IMR-90 (cell line): ENCODE measurements around the gene GPC5. TPM values are rescaled to one million over a fixed set of nuclear protein-coding genes. Genes with fewer than 3 reads are reported as not detected.

Experiments
- ATAC-seq: fragments of 200-7000 bp; cut with Tn5 transposase; 2 replicates; pipeline ENCODE4 v1.9.1; 2020; ENCODE audit warnings: low read depth, mild to moderate bottlenecking, moderate library complexity
- BruUV-seq: library from RNA; stranded (reverse); fragments of 400-500 nt; replicated peaks from 2 replicates; lab custom pipeline; 2021; lab: Mats Ljungman, UMichigan
- CTCF ChIA-PET: fragments of 300-600 bp; formaldehyde crosslinking; extraction: SDS; loops from one replicate; lab custom pipeline; 2021; ENCODE audit warnings: antibody characterized with exemption; lab: Yijun Ruan, JAX
- POLR2A ChIA-PET: fragments of 300-600 bp; sonication (Branson Sonifier 250); formaldehyde crosslinking; loops from one replicate; lab custom pipeline; 2022; ENCODE audit warnings: antibody characterized with exemption; ENCODE audit not compliant: unreplicated experiment; lab: Charles Lee
- DNase-seq: peaks from one replicate; pipeline ENCODE4 v3.0.0; 2013
- H2AFZ ChIP-seq: replicated peaks from 2 replicates; pipeline ENCODE3; 2013; ENCODE audit warnings: low read length, mild to moderate bottlenecking; ENCODE audit not compliant: poor library complexity
- H2AK5ac ChIP-seq: 2 replicates; pipeline ENCODE4 v1.6.1; 2013; ENCODE audit warnings: low read depth, low read length, inconsistent platforms
- H2AK9ac ChIP-seq: replicated peaks from 2 replicates; pipeline ENCODE3; 2013; ENCODE audit warnings: mild to moderate bottlenecking, low read depth, low read length, moderate library complexity; ENCODE audit not compliant: poor library complexity
- H2BK120ac ChIP-seq: 2 replicates; pipeline ENCODE4 v1.6.1; 2013; ENCODE audit warnings: low read depth, low read length, inconsistent platforms
- H2BK15ac ChIP-seq: 3 replicates; pipeline ENCODE4 v1.6.1; 2013; ENCODE audit warnings: low read depth, low read length, inconsistent platforms
- H2BK20ac ChIP-seq: 2 replicates; pipeline ENCODE4 v1.6.1; 2013; ENCODE audit warnings: low read depth, mild to moderate bottlenecking, inconsistent platforms, low read length, moderate library complexity
- H2BK5ac ChIP-seq: 2 replicates; pipeline ENCODE4 v1.6.1; 2013; ENCODE audit warnings: mild to moderate bottlenecking, low read depth, low read length, inconsistent platforms; ENCODE audit not compliant: poor library complexity, severe bottlenecking
- H3K14ac ChIP-seq: replicated peaks from 2 replicates; pipeline ENCODE4 v1.6.1; 2013; ENCODE audit warnings: low read depth, low read length, inconsistent platforms
- H3K18ac ChIP-seq: 2 replicates; pipeline ENCODE4 v1.6.1; 2013; ENCODE audit warnings: low read depth, low read length, control low read depth
- H3K23ac ChIP-seq: 2 replicates; pipeline ENCODE4 v1.6.1; 2013; ENCODE audit warnings: low read depth, low read length, inconsistent platforms
- H3K27ac ChIP-seq: 2 replicates; pipeline ENCODE4 v1.5.1; 2013; ENCODE audit warnings: mild to moderate bottlenecking, control low read depth, low read length; ENCODE audit not compliant: insufficient read depth
- H3K27me3 ChIP-seq: 2 replicates; pipeline ENCODE4 v1.6.1; 2013; ENCODE audit warnings: low read length; ENCODE audit not compliant: control insufficient read depth, insufficient read depth
- H3K36me3 ChIP-seq: 2 replicates; pipeline ENCODE4 v1.6.1; 2013; ENCODE audit warnings: low read length, mixed read lengths; ENCODE audit not compliant: control insufficient read depth, insufficient read depth
- H3K4ac ChIP-seq: 2 replicates; pipeline ENCODE4 v1.6.1; 2013; ENCODE audit warnings: low read depth, low read length, inconsistent platforms
- H3K4me1 ChIP-seq: 2 replicates; pipeline ENCODE4 v1.6.1; 2013; ENCODE audit warnings: low read length, mixed read lengths; ENCODE audit not compliant: control insufficient read depth, insufficient read depth
- H3K4me2 ChIP-seq: 2 replicates; pipeline ENCODE4 v1.6.1; 2013; ENCODE audit warnings: low read depth, mild to moderate bottlenecking, control low read depth, low read length, moderate library complexity
- H3K4me3 ChIP-seq: 2 replicates; pipeline ENCODE4 v1.5.1; 2013; ENCODE audit warnings: low read depth, mild to moderate bottlenecking, control low read depth, low read length, moderate library complexity; ENCODE audit not compliant: insufficient read depth
- H3K56ac ChIP-seq: 2 replicates; pipeline ENCODE4 v1.6.1; 2013; ENCODE audit warnings: low read length, inconsistent platforms; ENCODE audit not compliant: insufficient read depth; ENCODE audit errors: extremely low read depth
- H3K79me1 ChIP-seq, 2 experiments: 2 replicates each; pipeline ENCODE4 v1.6.1; 2013; ENCODE audit warnings: low read length in 2 of 2, inconsistent platforms in 1 of 2, low read depth in 1 of 2
- H3K9ac ChIP-seq: 2 replicates; pipeline ENCODE4 v1.6.1; 2013; ENCODE audit warnings: low read depth, low read length, control low read depth
- H3K9me1 ChIP-seq: 2 replicates; pipeline ENCODE4 v1.6.1; 2013; ENCODE audit warnings: low read length, inconsistent platforms; ENCODE audit not compliant: insufficient read depth
- H3K9me3 ChIP-seq: 2 replicates; pipeline ENCODE4 v1.6.1; 2013; ENCODE audit warnings: low read length; ENCODE audit not compliant: control insufficient read depth, insufficient read depth
- H4K20me1 ChIP-seq: 2 replicates; pipeline ENCODE4 v1.6.1; 2013; ENCODE audit warnings: low read length, inconsistent platforms; ENCODE audit not compliant: insufficient read depth
- H4K5ac ChIP-seq: 2 replicates; pipeline ENCODE4 v1.6.1; 2013; ENCODE audit warnings: mild to moderate bottlenecking, low read depth, low read length, control low read depth
- H4K8ac ChIP-seq, 2 experiments: 2 replicates each; pipeline ENCODE4 v1.6.1; 2013; ENCODE audit warnings: low read depth in 2 of 2, low read length in 2 of 2, control low read depth in 1 of 2, inconsistent platforms in 1 of 2
- H4K91ac ChIP-seq: 2 replicates; pipeline ENCODE4 v1.6.1; 2013; ENCODE audit warnings: low read depth, low read length, inconsistent platforms; ENCODE audit not compliant: insufficient read depth
- BHLHE40 ChIP-seq: fragments of 150-350 bp; IDR thresholded peaks from 2 replicates; pipeline ENCODE4 v1.6.1; 2016; ENCODE audit warnings: mild to moderate bottlenecking, low read depth, low read length
- CEBPB ChIP-seq: IDR thresholded peaks from 2 replicates; pipeline ENCODE4 v1.6.1; 2012; ENCODE audit warnings: low read depth, low read length, improper control_type of control experiment
- CHD1 ChIP-seq: IDR thresholded peaks from 2 replicates; pipeline ENCODE4 v1.6.1; 2012; ENCODE audit warnings: low read depth, low read length, improper control_type of control experiment
- FOS ChIP-seq: fragments of 150-350 bp; IDR thresholded peaks from 2 replicates; pipeline ENCODE4 v1.6.1; 2016; ENCODE audit warnings: low read depth, low read length
- MAFK ChIP-seq: IDR thresholded peaks from 2 replicates; pipeline ENCODE4 v1.6.1; 2012; ENCODE audit warnings: low read depth, low read length, improper control_type of control experiment
- MAZ ChIP-seq: IDR thresholded peaks from 2 replicates; pipeline ENCODE4 v1.6.1; 2012; ENCODE audit warnings: low read depth, mild to moderate bottlenecking, low read length, improper control_type of control experiment, moderate library complexity, borderline replicate concordance
- MXI1 ChIP-seq: IDR thresholded peaks from 2 replicates; pipeline ENCODE4 v1.6.1; 2012; ENCODE audit warnings: low read depth, mild to moderate bottlenecking, low read length, moderate library complexity, borderline replicate concordance
- NFE2L2 ChIP-seq: fragments of 150-350 bp; IDR thresholded peaks from 2 replicates; pipeline ENCODE4 v1.6.1; 2016; ENCODE audit warnings: low read depth, mild to moderate bottlenecking, low read length
- POLR2A ChIP-seq: IDR thresholded peaks from 2 replicates; pipeline ENCODE4 v1.6.1; 2012; ENCODE audit warnings: mild to moderate bottlenecking, low read depth, low read length
- RAD21 ChIP-seq: IDR thresholded peaks from 2 replicates; pipeline ENCODE4 v1.6.1; 2012; ENCODE audit warnings: low read length, improper control_type of control experiment
- RCOR1 ChIP-seq: IDR thresholded peaks from 2 replicates; pipeline ENCODE4 v1.6.1; 2012; ENCODE audit warnings: mild to moderate bottlenecking, low read length, improper control_type of control experiment; ENCODE audit not compliant: insufficient replicate concordance
- RFX5 ChIP-seq: IDR thresholded peaks from 2 replicates; pipeline ENCODE4 v1.8.0; 2012; ENCODE audit warnings: low read depth, mild to moderate bottlenecking, low read length, moderate library complexity
- SMC3 ChIP-seq: fragments of 150-350 bp; IDR thresholded peaks from 2 replicates; pipeline ENCODE4 v1.6.1; 2016; ENCODE audit warnings: low read depth, mild to moderate bottlenecking, antibody characterized with exemption, low read length, moderate library complexity
- WGBS, 2 experiments: methylation state at CpG; one replicate each; pipeline versions ENCODE4 v1.1.5 to v1.1.7; 2013; ENCODE audit warnings: missing lambda C conversion rate in 2 of 2; ENCODE audit not compliant: insufficient read length in 1 of 2; ENCODE audit errors: extremely low coverage in 2 of 2; 5-methylcytosine and 5-hydroxymethylcytosine counted together
- dilution Hi-C: fragments of 300-500 bp; cut with HindIII; formaldehyde crosslinking; loops from one replicate; pipeline ENCODE4 v1.14.3; 2018; ENCODE audit warnings: low sequenced_read_pairs; ENCODE audit not compliant: unreplicated experiment
- in situ Hi-C: fragments of 300-500 bp; cut with MboI; formaldehyde crosslinking; loops from 3 replicates; pipeline ENCODE4 v1.14.3; 2019; ENCODE audit warnings: low sequenced_read_pairs, inconsistent platforms, mixed read lengths
- intact Hi-C: fragments of 100-400 bp; cut with micrococcal nuclease; formaldehyde crosslinking; loops from 2 replicates; pipeline ENCODE4 v1.10.0; 2022
- polyA plus RNA-seq, 3 experiments: library from polyadenylated mRNA; depleted of rRNA; stranded (reverse); fragments of >200 nt; gene quantifications; 2 replicates each; pipeline ENCODE4 v1.2.3, GENCODE V29; 2012; ENCODE audit warnings: low replicate concordance in 1 of 3
- total RNA-seq: library from RNA; depleted of rRNA; stranded (reverse); fragments of >200 nt; gene quantifications from 2 replicates; pipeline ENCODE4 v1.2.3, GENCODE V29; 2012
- TF ChIP-seq, protein P1 (sequence below): conservative IDR thresholded peaks from 2 replicates; pipeline ENCODE4 v1.5.1; 2012; ENCODE audit warnings: mild to moderate bottlenecking, low read depth, low read length, improper control_type of control experiment
- TF ChIP-seq, protein P2 (sequence below): fragments of 150-350 bp; IDR thresholded peaks from 2 replicates; pipeline ENCODE4 v1.6.1; 2017; ENCODE audit warnings: mild to moderate bottlenecking, antibody characterized with exemption, low read length, low read depth
- TF ChIP-seq, protein P3 (sequence below): fragments of 150-350 bp; IDR thresholded peaks from 2 replicates; pipeline ENCODE4 v1.6.1; 2016; ENCODE audit warnings: low read depth, mild to moderate bottlenecking, low read length, moderate library complexity, borderline replicate concordance

Gene GPC5
- total and polyA plus RNA-seq, 2 of the 4 experiments (the other 2 are of a cell fraction): 0.94 to 1.8 TPM

- Histone ChIP-seq H4K20me1 (peaks cover 16% of the 10 kb centered on the region), H4K8ac (no peak overlapping the region), H2AFZ (no peak overlapping the region), H2BK15ac (no peak overlapping the region), H3K18ac (no peak overlapping the region), H3K27ac (no peak overlapping the region), H3K36me3 (peaks cover 13% of the 10 kb centered on the region), H3K27me3 (peaks cover 5% of the 10 kb centered on the region; the same call in 1 of the 2 replicates), H3K9ac (no peak overlapping the region), H2BK5ac (no peak overlapping the region), H4K5ac (no peak overlapping the region), H3K9me1 (no peaks in the 10 kb centered on the region), H2AK5ac (no peak overlapping the region), H3K4me2 (no peak overlapping the region), H2AK9ac (no peak overlapping the region), H3K9me3 (no peaks in the 10 kb centered on the region), H2BK120ac (no peak overlapping the region), H3K23ac (no peak overlapping the region), H2BK20ac (no peak overlapping the region), H4K91ac (no peak overlapping the region), H3K4me3 (no peak overlapping the region), H3K4me1 (peaks cover 3% of the 10 kb centered on the region), H3K56ac (no peak overlapping the region), H3K4ac (no peak overlapping the region), H3K14ac (no peak overlapping the region), H3K79me1 (peaks cover 13 to 26% of the 10 kb centered on the region in 2 experiments)
- in situ Hi-C loops: no loop called here
- TF ChIP-seq, protein P1, sequence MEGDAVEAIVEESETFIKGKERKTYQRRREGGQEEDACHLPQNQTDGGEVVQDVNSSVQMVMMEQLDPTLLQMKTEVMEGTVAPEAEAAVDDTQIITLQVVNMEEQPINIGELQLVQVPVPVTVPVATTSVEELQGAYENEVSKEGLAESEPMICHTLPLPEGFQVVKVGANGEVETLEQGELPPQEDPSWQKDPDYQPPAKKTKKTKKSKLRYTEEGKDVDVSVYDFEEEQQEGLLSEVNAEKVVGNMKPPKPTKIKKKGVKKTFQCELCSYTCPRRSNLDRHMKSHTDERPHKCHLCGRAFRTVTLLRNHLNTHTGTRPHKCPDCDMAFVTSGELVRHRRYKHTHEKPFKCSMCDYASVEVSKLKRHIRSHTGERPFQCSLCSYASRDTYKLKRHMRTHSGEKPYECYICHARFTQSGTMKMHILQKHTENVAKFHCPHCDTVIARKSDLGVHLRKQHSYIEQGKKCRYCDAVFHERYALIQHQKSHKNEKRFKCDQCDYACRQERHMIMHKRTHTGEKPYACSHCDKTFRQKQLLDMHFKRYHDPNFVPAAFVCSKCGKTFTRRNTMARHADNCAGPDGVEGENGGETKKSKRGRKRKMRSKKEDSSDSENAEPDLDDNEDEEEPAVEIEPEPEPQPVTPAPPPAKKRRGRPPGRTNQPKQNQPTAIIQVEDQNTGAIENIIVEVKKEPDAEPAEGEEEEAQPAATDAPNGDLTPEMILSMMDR: no peak
- TF ChIP-seq POLR2A (no peak), RCOR1 (no peak), CEBPB (no peak), RAD21 (no peak), MAFK (no peak), FOS (no peak), MAZ (no peak), RFX5 (no peak), CHD1 (no peak), MXI1 (no peak), BHLHE40 (no peak), SMC3 (no peak), NFE2L2 (no peak)
- TF ChIP-seq, protein P2, sequence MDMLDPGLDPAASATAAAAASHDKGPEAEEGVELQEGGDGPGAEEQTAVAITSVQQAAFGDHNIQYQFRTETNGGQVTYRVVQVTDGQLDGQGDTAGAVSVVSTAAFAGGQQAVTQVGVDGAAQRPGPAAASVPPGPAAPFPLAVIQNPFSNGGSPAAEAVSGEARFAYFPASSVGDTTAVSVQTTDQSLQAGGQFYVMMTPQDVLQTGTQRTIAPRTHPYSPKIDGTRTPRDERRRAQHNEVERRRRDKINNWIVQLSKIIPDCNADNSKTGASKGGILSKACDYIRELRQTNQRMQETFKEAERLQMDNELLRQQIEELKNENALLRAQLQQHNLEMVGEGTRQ: no peak
- TF ChIP-seq, protein P3, sequence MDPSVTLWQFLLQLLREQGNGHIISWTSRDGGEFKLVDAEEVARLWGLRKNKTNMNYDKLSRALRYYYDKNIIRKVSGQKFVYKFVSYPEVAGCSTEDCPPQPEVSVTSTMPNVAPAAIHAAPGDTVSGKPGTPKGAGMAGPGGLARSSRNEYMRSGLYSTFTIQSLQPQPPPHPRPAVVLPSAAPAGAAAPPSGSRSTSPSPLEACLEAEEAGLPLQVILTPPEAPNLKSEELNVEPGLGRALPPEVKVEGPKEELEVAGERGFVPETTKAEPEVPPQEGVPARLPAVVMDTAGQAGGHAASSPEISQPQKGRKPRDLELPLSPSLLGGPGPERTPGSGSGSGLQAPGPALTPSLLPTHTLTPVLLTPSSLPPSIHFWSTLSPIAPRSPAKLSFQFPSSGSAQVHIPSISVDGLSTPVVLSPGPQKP: no peak
- dilution Hi-C loops: no loop called here
- WGBS, 2 experiments: no CpG with 5 or more reads among the region's 5 CpGs
- POLR2A ChIA-PET: no interaction called here
- no peak for DNase-seq
- BruUV-seq: no TSS peak
- intact Hi-C loops: no loop called here
- CTCF ChIA-PET: no interaction called here
- ATAC-seq: no peak
These were observed 47.3 kb upstream of the GPC5 start for GRCh38 chr13:91351123-91351522.
